Measurements from ENCODE around the gene PACRG.

Gene PACRG

DNA sequence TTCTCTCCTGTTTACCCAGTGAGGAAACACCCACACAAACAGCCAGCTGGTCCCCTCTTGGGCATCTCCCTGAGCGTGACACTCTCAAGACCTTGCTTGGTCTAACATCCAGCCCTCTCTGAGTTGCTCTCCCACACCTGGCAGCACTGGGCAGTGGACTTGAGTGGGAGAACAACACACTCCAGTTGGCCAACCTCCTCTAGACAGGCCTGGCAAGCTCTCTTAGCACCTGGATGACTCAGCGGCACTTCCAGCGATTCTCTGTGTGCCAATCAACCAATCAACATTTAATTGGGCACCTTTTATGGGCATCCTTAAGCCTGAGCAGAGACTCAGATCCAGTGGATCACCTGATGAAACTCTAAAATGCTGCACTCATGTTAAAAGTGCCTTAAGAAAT is 610.2 kb downstream of the PACRG start:
- no peak overlapping the region for H2BK5ac ChIP-seq (ENCODE audit: low read length)
- no peak overlapping the region for H2AK5ac ChIP-seq (ENCODE audit: low read length)
- H4K5ac ChIP-seq (ENCODE audit: low read length), result no peak overlapping the region
- no peak overlapping the region for H3K4me2 ChIP-seq (ENCODE audit: low read length)
- no peak overlapping the region for H2BK120ac ChIP-seq (ENCODE audit: low read depth, low read length)
- H3K18ac ChIP-seq (ENCODE audit: low read length), result no peak overlapping the region
- H3K4ac ChIP-seq (ENCODE audit: low read depth, low read length), result no peak overlapping the region
- H3K56ac ChIP-seq (ENCODE audit: low read length), result no peak overlapping the region
- H3K27me3 ChIP-seq (ENCODE audit: insufficient read depth, low read length, poor library complexity), result no peaks in the 10 kb centered on the region
- no peak overlapping the region for H4K8ac ChIP-seq (ENCODE audit: low read depth, low read length)
- no peak overlapping the region for H3K9ac ChIP-seq (ENCODE audit: low read length)
- H3K4me3 ChIP-seq (ENCODE audit: low read length), result no peak overlapping the region
- WGBS (ENCODE audit: extremely low coverage, insufficient coverage, low lambda C conversion rate), result no CpG with 5 or more reads among the region's 3 CpGs
- no peak overlapping the region for H2BK15ac ChIP-seq (replicated peaks; ENCODE audit: low read depth)
- no peak for DNase-seq
- H3K79me1 ChIP-seq (ENCODE audit: low read length), result no peaks in the 10 kb centered on the region
- no peaks in the 10 kb centered on the region for H3K36me3 ChIP-seq (ENCODE audit: control insufficient read depth, insufficient read depth, low read length)
- H3K4me1 ChIP-seq (ENCODE audit: control insufficient read depth, low read depth, low read length), result peaks cover 3% of the 10 kb centered on the region
- H3K79me2 ChIP-seq (ENCODE audit: control insufficient read depth, insufficient read depth, low read length), result no peaks in the 10 kb centered on the region
- H3K23ac ChIP-seq (ENCODE audit: low read length), result no peak overlapping the region
- H3K27ac ChIP-seq (ENCODE audit: low read depth, low read length), result no peak overlapping the region

DNA sequence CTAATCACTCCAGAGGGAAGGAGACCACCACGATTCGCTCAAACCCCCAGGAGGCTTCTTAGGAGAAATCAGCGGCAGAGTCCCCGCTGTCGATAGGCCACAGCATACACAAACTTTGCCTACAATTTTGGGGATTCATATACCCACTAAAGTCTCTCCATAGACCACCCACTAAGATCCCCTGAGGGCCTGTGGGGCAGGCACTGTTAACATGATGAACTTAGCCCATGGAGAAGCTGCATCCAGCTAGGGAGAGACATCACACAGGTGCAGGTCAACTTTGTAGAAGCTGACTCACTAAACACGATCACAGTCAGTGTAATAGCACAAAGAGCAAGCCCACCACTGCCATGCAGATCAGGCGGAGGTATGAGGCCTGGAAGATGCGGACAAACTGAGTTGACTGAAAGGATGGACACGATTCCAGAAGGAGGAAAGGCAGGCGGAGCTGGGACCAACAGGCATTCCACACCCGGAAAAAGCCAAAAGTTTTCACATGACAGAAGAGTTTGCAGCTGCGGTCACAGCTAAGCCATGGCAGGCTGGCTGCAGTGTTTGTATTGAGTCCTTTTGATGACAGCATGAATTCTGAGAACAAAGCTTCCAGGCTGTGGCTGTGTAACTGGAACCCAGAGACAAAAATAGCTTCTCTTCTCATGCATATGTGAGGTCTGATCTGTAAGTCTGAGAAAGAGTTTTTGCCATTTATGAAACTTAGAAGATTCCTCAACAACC is 611.1 kb downstream of the PACRG start:
- H3K4me3 ChIP-seq (ENCODE audit: low read length), result no peak overlapping the region
- no CpG with 5 or more reads among the region's 12 CpGs for WGBS (ENCODE audit: extremely low coverage, insufficient coverage, low lambda C conversion rate)
- no peak for DNase-seq

DNA sequence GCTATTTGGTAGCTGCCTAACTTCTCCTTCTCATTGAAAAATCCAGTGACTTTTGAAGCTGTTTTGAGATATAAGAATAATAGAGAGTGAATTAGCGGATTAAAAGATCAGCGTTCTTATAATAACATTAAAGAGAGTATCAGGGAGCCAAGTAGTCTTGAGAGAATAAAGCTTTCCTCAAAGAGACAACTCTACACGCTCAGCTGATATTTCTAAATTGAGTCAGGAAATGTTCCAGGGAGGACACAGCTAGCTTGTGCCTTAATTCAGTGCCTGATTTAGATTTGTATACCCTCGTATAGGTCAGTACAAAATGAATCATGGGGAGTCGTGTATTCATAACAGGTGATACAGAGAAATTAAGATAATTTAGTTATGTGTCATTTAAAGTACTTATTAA is 611.7 kb downstream of the PACRG start:
- H4K5ac ChIP-seq (ENCODE audit: low read length), result no peak overlapping the region
- H3K56ac ChIP-seq (ENCODE audit: low read length), result no peak overlapping the region
- H3K36me3 ChIP-seq (ENCODE audit: control insufficient read depth, insufficient read depth, low read length), result no peaks in the 10 kb centered on the region
- H3K79me2 ChIP-seq (ENCODE audit: control insufficient read depth, insufficient read depth, low read length), result no peaks in the 10 kb centered on the region
- no peak overlapping the region for H3K23ac ChIP-seq (ENCODE audit: low read length)
- H3K27ac ChIP-seq (ENCODE audit: low read depth, low read length), result no peak overlapping the region
- H3K4me3 ChIP-seq (ENCODE audit: low read length), result no peak overlapping the region
- no peaks in the 10 kb centered on the region for H3K27me3 ChIP-seq (ENCODE audit: insufficient read depth, low read length, poor library complexity)
- H2BK120ac ChIP-seq (ENCODE audit: low read depth, low read length), result no peak overlapping the region
- no peak overlapping the region for H3K4me2 ChIP-seq (ENCODE audit: low read length)
- H3K4me1 ChIP-seq (ENCODE audit: control insufficient read depth, low read depth, low read length), result peaks cover 3% of the 10 kb centered on the region
- H3K79me1 ChIP-seq (ENCODE audit: low read length), result no peaks in the 10 kb centered on the region
- H2BK15ac ChIP-seq (replicated peaks; ENCODE audit: low read depth), result no peak overlapping the region
- no peak overlapping the region for H4K8ac ChIP-seq (ENCODE audit: low read depth, low read length)
- WGBS (ENCODE audit: extremely low coverage, insufficient coverage, low lambda C conversion rate), result 100% methylated on average over 2 of the region's 5 CpGs
- H2AK5ac ChIP-seq (ENCODE audit: low read length), result no peak overlapping the region
- no peak overlapping the region for H3K4ac ChIP-seq (ENCODE audit: low read depth, low read length)
- no peak overlapping the region for H2BK5ac ChIP-seq (ENCODE audit: low read length)
- no peak overlapping the region for H3K9ac ChIP-seq (ENCODE audit: low read length)
- H3K18ac ChIP-seq (ENCODE audit: low read length), result no peak overlapping the region
- DNase-seq, result no peak

More for the DNA sequence above, 611.1 kb downstream of the PACRG start:
- Histone ChIP-seq H3K79me1 (ENCODE audit: low read length) (no peaks in the 10 kb centered on the region), H3K36me3 (ENCODE audit: control insufficient read depth, insufficient read depth, low read length) (no peaks in the 10 kb centered on the region), H3K9ac (ENCODE audit: low read length) (no peak overlapping the region), H3K18ac (ENCODE audit: low read length) (no peak overlapping the region), H3K79me2 (ENCODE audit: control insufficient read depth, insufficient read depth, low read length) (no peaks in the 10 kb centered on the region), H2BK5ac (ENCODE audit: low read length) (no peak overlapping the region), H3K56ac (ENCODE audit: low read length) (no peak overlapping the region), H3K4me1 (ENCODE audit: control insufficient read depth, low read depth, low read length) (peaks cover 3% of the 10 kb centered on the region), H2BK120ac (ENCODE audit: low read depth, low read length) (no peak overlapping the region), H4K5ac (ENCODE audit: low read length) (no peak overlapping the region), H3K27ac (ENCODE audit: low read depth, low read length) (no peak overlapping the region), H2AK5ac (ENCODE audit: low read length) (no peak overlapping the region), H4K8ac (ENCODE audit: low read depth, low read length) (no peak overlapping the region), H3K27me3 (ENCODE audit: insufficient read depth, low read length, poor library complexity) (no peaks in the 10 kb centered on the region), H2BK15ac (replicated peaks; ENCODE audit: low read depth) (no peak overlapping the region), H3K4ac (ENCODE audit: low read depth, low read length) (no peak overlapping the region), H3K23ac (ENCODE audit: low read length) (no peak overlapping the region), H3K4me2 (ENCODE audit: low read length) (no peak overlapping the region)

DNA sequence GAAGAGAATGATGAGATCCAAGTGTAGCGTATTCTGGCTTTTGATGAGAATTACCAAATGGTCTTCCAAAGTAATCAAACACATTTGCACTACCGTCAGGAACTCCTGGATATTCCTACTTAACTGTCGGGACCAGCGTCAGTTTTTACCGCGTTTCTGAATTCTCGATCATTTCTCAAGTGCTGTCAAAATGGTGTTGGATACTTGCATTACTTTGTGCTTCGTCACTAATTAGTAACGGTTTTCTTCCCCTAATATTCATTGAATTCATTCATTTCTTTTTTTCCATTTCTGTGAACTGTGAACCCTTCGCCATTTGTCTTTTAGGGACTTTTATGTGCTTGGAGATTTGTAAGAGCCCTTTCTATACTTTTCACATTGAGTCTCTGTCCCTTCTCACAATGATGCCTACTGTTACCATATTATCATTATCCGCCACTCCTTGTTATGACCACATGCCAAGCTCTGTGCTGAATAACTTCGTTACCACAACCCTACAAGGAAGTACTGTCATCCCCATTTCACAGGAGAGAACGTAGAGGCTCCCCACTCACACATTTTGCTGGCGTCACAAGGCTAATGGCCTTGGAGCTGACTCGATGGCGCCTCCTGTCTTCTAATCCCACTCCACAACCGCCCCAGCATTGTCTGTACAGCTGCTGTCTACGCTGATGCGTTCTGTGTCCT is 612.6 kb downstream of the PACRG start:
- no peak overlapping the region for H2BK5ac ChIP-seq (ENCODE audit: low read length)
- H3K27ac ChIP-seq (ENCODE audit: low read depth, low read length), result no peak overlapping the region
- H3K4me2 ChIP-seq (ENCODE audit: low read length), result no peak overlapping the region
- peaks cover 3% of the 10 kb centered on the region for H3K4me1 ChIP-seq (ENCODE audit: control insufficient read depth, low read depth, low read length)
- H3K56ac ChIP-seq (ENCODE audit: low read length), result no peak overlapping the region
- H3K18ac ChIP-seq (ENCODE audit: low read length), result no peak overlapping the region
- H3K9ac ChIP-seq (ENCODE audit: low read length), result no peak overlapping the region
- H2AK5ac ChIP-seq (ENCODE audit: low read length), result no peak overlapping the region
- H3K23ac ChIP-seq (ENCODE audit: low read length), result no peak overlapping the region
- DNase-seq, result no peak
- no peak overlapping the region for H3K4ac ChIP-seq (ENCODE audit: low read depth, low read length)
- H3K27me3 ChIP-seq (ENCODE audit: insufficient read depth, low read length, poor library complexity), result no peaks in the 10 kb centered on the region
- no peak overlapping the region for H3K4me3 ChIP-seq (ENCODE audit: low read length)
- H4K8ac ChIP-seq (ENCODE audit: low read depth, low read length), result no peak overlapping the region
- no peaks in the 10 kb centered on the region for H3K36me3 ChIP-seq (ENCODE audit: control insufficient read depth, insufficient read depth, low read length)
- H3K79me2 ChIP-seq (ENCODE audit: control insufficient read depth, insufficient read depth, low read length), result no peaks in the 10 kb centered on the region
- H4K5ac ChIP-seq (ENCODE audit: low read length), result no peak overlapping the region
- H3K79me1 ChIP-seq (ENCODE audit: low read length), result no peaks in the 10 kb centered on the region
- no CpG with 5 or more reads among the region's 19 CpGs for WGBS (ENCODE audit: extremely low coverage, insufficient coverage, low lambda C conversion rate)
- no peak overlapping the region for H2BK15ac ChIP-seq (replicated peaks; ENCODE audit: low read depth)
- no peak overlapping the region for H2BK120ac ChIP-seq (ENCODE audit: low read depth, low read length)

DNA sequence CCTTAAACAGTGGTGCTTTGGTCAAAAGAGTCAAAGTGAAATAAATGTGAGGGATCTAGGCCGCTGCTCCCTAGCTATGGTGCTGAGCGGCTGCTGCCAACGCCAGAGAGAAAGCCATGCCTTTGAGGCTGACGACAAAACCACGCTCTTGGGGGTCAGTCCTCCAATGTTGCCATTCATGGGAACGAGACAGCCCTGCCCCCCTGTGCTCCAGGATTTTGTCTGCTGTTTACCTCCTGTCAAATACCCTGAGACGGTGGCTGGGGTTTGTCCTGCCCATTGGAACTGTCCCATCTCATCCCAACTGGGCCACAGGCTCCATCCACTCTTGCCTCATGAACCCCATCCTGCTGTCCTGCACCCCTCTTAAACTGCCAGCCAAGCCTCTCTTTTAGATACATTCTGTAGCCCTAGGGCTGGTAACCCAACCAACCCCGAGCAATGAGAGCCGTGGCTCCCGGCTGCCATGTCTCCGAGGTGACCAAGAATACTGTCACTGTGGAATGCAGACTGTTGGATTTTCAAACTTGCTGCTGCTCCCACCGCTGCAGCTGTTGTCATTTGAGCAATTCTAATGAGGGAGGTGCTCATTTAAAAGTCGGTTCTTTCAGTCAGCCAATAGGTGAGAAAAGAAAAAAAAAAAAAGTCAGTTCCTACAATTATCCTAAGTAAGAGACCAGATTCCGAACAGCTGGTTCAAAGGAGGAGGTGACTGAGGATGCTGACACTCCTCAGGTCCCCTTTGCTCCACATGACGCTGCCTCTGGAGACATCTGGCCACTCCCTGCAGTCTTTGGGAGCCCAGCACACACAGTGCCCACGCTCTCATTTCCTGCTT is 613.7 kb downstream of the PACRG start:
- H3K4me2 ChIP-seq (ENCODE audit: low read length), result no peak overlapping the region
- H3K36me3 ChIP-seq (ENCODE audit: control insufficient read depth, insufficient read depth, low read length), result no peaks in the 10 kb centered on the region
- H4K8ac ChIP-seq (ENCODE audit: low read depth, low read length), result no peak overlapping the region
- H3K23ac ChIP-seq (ENCODE audit: low read length), result no peak overlapping the region
- WGBS (ENCODE audit: extremely low coverage, insufficient coverage, low lambda C conversion rate), result no CpG with 5 or more reads among the region's 16 CpGs
- no peak overlapping the region for H3K56ac ChIP-seq (ENCODE audit: low read length)
- H3K18ac ChIP-seq (ENCODE audit: low read length), result no peak overlapping the region
- H3K4ac ChIP-seq (ENCODE audit: low read depth, low read length), result no peak overlapping the region
- H4K5ac ChIP-seq (ENCODE audit: low read length), result no peak overlapping the region
- no peak overlapping the region for H3K4me3 ChIP-seq (ENCODE audit: low read length)
- H3K27me3 ChIP-seq (ENCODE audit: insufficient read depth, low read length, poor library complexity), result no peaks in the 10 kb centered on the region
- no peaks in the 10 kb centered on the region for H3K4me1 ChIP-seq (ENCODE audit: control insufficient read depth, low read depth, low read length)
- no peaks in the 10 kb centered on the region for H3K79me2 ChIP-seq (ENCODE audit: control insufficient read depth, insufficient read depth, low read length)
- no peak overlapping the region for H2BK15ac ChIP-seq (replicated peaks; ENCODE audit: low read depth)
- no peaks in the 10 kb centered on the region for H3K79me1 ChIP-seq (ENCODE audit: low read length)
- no peak overlapping the region for H2BK5ac ChIP-seq (ENCODE audit: low read length)
- H3K9ac ChIP-seq (ENCODE audit: low read length), result no peak overlapping the region
- no peak overlapping the region for H2AK5ac ChIP-seq (ENCODE audit: low read length)
- no peak overlapping the region for H3K27ac ChIP-seq (ENCODE audit: low read depth, low read length)
- peak; percentile 40 for DNase-seq
- H2BK120ac ChIP-seq (ENCODE audit: low read depth, low read length), result no peak overlapping the region

Data from mesendoderm (in vitro differentiated cells).